ENCODE results near the gene RNU2-1.
"Not testable (repeated sequence)": the region's sequence is repeated elsewhere in the genome, so short reads cannot be mapped to it uniquely, and the experiment has no call there.

DNA sequence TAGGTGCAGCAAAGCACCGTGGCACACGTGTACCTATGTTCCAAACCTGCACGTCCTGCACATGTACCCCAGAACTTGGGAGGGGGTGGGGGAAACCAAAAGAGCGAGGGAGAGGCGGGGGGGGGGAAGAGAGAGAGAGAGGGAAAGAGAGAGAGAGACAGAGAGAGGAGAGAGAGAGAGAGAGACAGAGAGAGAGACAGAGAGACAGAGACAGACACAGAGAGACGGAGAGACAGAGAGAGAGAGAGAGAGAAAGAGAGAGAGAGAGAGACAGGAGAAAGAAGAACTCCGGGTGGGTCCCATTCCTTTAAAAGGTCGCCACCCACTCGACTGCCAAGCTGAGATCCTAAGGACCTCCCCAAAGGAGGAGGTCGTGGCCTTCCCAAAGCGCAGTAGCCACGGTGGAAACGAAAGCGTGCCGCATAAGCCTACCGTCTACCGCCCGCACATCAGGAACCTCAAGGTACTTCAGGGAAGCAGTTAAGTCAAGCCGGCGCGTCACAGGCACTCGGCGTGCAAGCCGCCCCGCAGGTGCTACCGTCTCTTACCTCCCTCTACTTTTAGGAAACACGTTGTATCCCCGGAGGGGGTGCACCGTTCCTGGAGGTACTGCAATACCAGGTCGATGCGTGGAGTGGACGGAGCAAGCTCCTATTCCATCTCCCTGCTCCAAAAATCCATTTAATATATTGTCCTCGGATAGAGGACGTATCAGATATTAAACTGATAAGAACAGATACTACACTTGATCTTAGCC is 7.0 kb upstream of the RNU2-1 start:
- not testable (repeated sequence) for TF ChIP-seq POLR2A (IDR thresholded peaks at IDR 0.05)
- TF ChIP-seq, protein P1, sequence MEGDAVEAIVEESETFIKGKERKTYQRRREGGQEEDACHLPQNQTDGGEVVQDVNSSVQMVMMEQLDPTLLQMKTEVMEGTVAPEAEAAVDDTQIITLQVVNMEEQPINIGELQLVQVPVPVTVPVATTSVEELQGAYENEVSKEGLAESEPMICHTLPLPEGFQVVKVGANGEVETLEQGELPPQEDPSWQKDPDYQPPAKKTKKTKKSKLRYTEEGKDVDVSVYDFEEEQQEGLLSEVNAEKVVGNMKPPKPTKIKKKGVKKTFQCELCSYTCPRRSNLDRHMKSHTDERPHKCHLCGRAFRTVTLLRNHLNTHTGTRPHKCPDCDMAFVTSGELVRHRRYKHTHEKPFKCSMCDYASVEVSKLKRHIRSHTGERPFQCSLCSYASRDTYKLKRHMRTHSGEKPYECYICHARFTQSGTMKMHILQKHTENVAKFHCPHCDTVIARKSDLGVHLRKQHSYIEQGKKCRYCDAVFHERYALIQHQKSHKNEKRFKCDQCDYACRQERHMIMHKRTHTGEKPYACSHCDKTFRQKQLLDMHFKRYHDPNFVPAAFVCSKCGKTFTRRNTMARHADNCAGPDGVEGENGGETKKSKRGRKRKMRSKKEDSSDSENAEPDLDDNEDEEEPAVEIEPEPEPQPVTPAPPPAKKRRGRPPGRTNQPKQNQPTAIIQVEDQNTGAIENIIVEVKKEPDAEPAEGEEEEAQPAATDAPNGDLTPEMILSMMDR (IDR thresholded peaks at IDR 0.05): not testable (repeated sequence)
